ENCODE measurements around the gene VSTM2B. TPM values are rescaled to one million over a fixed set of nuclear protein-coding genes. Genes with fewer than 3 reads are reported as not detected.
"Not testable (repeated sequence)": the region's sequence is repeated elsewhere in the genome, so short reads cannot be mapped to it uniquely, and the experiment has no call there.

The VSTM2B gene
- 8.7 and 14.0 TPM in 2 replicates for total RNA-seq (2014; rRNA removed; shearing (Covaris generic))

DNA sequence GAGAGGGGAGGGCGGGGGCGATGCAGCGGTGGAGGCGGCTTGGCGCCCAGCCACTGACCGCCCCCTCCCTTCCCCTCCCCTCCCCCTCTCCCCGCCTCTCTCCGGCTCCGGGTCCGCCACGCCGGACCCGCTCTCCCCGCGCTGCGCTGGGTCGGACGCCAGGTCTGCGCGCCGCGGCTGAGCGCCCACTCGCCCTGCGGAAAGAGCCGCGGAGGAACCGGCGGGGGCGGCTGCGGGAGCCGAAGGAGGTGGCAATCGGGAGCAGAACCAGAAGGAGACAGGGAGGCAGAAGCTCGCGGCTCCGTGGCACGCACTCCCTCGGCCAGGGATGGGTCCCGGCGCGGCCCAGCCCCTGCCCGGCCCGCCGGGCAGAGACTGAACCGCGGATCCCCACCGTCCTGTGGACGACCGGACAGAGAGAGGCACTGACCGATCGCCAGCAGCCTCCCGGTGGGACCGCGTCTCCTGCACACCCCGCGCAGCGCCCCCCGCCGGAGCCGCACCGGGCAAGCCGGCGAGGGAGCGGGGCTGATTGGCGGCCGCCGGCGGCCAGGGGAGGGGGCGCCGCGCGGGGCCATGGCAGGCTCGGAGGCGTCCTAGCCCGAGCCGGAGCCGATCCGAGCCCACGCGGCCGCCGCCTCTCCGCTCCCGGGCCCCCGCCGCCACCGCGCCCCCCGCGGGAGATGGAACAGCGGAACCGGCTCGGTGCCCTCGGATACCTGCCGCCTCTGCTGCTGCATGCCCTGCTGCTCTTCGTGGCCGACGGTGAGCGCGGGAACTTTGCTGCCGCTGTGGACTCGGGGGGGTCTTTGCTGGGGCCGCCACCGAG lies at the start of gene VSTM2B:
VSTM2B (plus strand) TSS at position 94 of the 829 bp plus-strand sequence; CDS start at position 684, 590 bp downstream.
- DNase-seq (ENCODE audit: low spot score), result no peak

DNA sequence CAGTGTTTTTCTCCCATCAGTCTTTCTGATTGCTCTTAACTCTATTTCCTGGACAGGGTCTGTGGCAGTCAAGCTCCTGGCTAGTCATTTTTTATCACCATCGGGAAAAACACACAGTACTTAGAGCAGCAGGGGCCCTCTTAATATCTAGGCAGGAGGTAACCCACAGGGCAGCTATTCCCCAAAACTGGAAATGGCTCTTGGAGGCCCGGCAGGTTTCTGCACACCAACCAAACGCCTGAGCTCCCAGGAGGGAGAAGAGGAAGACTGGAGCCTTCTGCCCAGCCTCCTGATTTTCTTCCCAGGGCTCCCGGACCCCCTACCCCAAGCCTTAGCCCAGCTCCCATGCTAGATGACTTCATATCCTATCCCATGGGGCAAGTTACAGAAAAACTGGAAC lies 49.3 kb upstream of the VSTM2B start:
- no peak for DNase-seq (ENCODE audit: low spot score)

DNA sequence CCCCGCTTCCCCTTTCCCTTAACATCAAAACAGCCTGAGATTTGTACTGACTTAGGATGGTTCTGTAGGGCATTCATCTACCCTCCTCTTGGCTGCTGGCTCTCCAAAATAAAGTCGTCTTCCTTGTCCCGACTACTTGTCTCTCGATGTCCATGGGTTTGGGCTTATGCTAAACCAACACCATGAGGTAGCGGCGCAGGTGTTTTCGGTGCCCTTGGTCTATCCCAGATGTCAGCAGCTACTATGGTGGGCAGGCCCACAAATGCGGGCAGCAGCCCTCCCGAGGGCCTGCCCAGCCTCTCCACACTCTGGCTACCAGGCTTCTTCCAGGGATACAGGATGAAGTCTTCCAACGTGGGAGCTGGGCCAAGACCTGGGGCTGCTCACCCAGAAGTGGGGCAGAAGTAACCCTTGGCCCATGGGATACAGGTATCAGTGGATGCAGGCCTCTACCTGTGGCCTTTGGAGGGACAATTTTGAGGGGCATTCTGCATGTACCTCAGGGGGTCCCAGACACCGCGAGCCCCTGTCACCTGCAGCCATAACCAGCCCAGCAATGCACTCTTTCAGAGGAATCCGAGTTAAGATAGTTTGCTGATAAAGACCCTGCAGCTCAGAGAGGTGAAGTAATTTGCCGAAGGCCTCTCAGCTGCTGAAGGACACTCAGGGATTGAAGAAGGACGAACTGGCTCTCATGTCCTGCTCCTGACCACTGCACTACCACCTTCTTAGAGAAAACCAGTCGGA lies 47.8 kb upstream of the VSTM2B start:
- no peak for DNase-seq (ENCODE audit: low spot score)

DNA sequence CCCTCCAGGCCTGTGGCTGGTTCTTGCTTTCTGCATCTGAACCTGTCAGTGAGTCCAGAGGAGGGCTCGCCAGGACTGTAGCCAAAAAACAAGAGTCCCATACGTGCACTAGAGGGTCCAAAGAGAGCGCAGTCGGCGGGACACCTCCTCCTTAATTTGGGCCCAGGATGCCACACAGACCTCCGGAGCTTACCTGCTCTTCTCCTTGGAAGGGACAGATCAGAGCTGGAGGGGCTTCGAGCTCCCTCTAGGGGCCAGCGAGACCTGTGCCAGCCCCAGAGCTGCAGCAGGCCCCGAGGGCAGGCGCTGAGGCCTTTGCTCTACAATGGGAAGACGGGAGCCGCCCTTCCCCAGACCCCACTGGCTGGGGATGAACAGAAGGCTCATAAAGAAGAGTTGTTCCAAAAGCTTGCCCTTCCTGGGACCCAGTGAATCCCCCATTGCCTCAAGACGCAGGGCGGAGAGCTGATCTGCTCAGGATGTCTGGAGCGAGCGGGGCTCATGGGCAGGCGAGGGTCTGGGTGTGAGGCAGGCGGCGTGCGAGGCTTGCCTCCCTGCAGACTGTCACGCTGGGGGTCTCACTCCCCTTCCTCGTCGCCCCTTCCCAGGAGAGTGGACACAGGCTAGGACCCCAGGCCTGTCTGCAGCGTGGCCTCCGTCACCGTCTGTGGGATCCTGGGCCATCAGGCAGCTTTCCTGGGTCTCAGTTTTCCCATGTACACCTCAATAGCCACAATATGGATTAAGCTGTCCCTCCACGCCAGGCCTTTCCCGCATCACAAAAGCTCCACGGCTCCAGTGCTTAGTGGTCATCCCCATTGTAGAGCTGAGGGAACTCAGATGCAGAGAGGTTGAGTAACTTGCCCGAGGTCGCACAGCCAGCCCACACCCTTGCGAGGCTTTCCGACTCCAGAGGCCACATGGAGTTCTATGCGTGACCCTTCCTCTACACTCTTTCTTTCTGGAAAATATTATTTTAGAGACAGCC lies 46.9 kb upstream of the VSTM2B start:
- no peak for DNase-seq (ENCODE audit: low spot score)

DNA sequence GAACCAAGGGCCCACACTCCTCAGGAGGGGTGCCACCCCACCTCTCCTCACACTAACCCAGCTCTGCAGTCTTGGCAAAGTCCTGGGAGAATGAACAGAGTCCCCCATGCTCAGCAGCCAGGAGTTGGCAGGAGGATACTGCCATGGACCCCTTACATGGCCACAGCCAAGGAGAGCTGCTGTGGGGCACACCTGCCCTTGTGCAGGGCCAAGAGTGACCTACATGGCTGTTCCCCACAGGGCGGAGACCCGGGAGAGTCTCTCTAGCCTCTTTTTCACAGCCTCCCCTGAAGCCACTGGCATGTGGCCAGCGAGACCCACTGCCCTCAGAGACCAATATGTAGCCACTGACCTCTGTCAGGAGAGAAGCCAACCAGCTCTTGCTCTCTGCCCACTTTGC lies 45.9 kb upstream of the VSTM2B start:
- DNase-seq (ENCODE audit: low spot score), result no peak

DNA sequence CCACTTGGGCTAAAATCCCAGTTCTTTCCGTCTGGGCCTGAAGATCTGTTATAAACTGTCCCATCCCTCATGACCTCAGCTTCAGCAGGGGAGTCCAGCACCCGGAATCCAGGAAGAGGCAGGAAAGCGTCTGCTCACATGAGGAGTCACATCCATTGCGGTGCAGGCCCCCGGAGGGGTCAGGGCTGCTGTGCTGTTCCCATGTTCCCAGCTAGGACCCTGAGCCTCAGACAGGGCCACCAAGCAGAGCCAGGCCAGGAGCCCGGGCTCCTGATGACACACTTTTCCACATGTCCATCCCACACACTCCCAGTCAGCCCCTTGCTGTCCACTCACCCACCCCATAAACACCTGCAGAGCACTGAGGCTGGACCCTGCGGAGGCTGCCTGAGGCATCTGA lies 45.3 kb upstream of the VSTM2B start:
- no peak for DNase-seq (ENCODE audit: low spot score)

DNA sequence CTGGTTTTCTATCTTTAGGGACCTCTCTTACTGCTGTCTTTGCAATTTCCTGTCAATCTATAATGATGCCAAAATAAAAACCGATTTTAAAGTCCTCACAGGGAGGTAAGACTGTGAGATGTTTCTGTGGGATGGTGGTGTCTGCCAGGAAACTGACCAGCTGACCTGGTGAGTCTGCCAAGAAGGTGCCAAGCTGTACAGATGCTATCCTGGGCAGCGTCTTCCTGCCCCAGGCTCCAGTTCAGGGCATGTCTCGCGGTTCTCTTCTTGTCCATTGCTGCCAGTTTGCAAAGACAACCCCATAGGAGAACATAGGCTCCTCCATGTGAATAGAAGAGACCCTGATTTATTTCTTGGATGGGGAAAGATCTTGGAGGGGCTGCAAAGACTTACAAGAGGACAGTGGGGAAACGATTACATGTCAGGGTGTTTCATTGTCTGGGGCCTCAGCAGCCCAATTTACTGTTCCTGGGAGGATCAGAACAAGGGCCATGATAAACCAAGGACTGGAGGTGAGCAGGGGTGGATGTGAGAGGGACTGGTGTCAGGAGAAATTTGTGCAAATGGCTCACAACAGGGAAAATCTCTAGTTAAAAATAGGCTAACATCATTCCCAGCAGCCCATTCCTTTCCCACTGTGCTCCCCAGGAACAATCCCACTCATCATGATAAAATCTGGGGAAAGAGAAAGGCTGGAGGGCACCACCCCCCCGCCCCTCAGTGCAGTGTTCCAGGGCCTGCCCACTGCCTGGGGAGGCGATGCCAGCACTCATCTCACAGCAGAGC lies 42.7 kb upstream of the VSTM2B start:
- no peak for DNase-seq (ENCODE audit: low spot score)

DNA sequence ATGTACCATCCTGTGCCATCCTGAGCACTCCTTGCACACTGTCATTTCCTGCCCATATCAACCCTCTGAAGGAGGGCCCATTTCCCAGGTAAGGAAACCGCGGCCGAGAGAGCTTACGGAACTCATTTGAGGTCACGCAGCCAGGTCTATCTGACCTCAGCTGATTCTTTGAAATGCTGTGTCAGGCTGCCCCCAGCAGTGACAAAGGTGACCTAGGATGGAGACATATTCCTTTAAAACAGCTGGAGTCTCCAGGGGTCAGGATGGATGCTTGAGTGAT lies 42.2 kb upstream of the VSTM2B start:
- DNase-seq (ENCODE audit: low spot score), result no peak

DNA sequence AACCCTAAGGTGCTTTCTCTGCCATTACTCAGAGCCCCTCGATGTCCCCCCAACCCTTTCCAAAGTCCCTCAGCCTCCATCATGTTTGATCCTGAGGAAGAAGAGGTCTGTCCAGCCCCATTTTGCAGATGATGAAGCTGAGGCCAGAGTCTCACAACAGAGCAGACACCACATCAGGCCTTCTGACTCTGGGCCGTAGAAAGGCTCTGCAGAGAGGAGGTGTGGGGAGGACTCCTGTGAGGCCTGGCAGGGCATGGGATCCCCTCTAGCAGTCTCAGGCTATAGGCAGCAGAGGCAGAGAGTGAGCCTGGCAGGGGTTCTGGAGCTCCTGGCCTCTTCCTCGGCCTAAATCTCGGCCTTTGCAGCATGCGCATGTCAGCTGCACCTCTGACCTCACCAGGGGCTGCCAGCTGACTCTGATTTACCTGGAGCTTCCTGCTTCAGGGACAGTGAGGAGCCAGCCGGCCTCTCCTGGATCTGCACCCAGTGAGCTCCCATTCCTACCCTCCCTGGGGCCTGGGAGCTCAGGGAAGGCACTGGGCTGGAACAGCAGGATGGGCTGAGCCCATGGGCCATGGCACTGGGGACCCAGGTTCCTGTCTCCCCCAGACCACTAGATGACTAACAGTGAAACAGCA lies 41.7 kb upstream of the VSTM2B start:
- DNase-seq (ENCODE audit: low spot score), result no peak

DNA sequence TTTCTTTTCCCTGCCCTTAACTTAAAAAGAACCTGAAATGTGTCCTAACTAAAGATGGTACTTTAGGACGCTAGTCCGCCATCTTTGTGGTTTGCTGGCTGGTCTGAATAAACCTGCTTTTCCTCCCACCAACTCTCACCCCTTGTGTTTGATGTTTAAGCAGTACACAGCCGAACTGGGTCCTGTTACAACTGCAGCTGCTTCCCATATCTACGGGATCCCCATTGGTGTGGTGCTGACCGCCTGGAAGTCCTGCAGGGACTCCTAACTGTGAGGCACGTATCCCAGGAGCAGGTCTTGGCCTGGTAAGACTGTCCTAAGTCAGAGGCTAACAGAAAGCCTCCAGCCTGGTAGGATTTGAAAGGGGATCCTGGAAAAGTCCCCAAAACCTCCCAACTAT lies 40.9 kb upstream of the VSTM2B start:
- no peak for DNase-seq (ENCODE audit: low spot score)

DNA sequence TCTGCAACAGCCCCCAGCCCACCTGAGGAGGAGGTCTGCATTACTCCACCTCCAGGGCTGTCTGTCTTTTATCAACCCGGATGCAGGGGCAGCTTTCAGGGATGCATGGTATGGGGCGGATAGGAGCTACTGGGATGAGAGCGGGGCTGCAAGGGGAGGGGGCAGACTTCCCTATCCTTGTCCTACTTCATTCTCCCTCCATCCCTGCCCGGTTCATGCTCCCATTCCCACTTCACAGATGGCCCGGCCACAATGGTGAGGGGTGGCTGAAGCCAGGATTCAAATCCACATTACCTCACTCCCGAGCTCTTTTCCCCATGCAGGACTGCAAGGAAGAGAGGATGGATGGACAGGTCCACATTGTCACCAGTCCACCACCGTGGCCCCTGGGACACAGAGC lies 40.5 kb upstream of the VSTM2B start:
- DNase-seq (ENCODE audit: low spot score), result no peak

DNA sequence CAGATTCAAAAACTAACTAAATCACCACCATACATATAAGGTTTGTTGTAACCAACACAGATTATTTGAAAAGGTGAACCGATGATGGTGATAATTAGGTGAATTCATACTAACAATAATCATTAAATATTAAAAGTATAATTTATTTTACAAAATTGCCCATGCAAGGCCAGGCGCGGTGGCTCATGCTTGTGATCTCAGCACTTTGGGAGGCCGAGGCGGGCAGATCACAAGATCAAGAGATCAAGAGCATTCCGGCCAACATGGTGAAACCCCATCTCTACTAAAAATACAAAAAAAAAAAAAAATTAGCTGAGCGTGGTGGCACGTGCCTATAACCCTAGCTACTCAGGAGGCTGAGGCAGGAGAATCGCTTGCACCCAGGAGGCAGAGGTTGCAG lies 38.8 kb upstream of the VSTM2B start:
- not testable (repeated sequence) for DNase-seq (ENCODE audit: low spot score)

DNA sequence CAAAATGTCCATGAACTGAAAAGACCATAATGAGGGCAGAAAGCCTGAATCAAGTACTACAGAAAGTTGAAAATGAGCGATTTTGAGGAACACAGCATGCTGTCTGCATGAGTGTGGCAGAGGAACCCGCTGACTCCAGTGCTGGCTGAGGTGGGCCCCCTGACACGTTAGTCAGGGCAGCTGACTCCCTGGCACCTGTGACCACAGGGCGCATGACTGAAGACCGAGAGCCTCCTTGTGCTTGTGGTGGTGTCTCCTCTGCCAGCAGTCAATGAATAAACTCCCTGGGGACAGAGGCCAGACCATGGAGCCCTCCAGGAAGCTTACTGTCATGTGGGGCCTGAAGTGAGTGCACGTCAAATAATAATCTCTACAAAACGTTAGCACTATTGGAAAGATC lies 38.4 kb upstream of the VSTM2B start:
- no peak for DNase-seq (ENCODE audit: low spot score)

DNA sequence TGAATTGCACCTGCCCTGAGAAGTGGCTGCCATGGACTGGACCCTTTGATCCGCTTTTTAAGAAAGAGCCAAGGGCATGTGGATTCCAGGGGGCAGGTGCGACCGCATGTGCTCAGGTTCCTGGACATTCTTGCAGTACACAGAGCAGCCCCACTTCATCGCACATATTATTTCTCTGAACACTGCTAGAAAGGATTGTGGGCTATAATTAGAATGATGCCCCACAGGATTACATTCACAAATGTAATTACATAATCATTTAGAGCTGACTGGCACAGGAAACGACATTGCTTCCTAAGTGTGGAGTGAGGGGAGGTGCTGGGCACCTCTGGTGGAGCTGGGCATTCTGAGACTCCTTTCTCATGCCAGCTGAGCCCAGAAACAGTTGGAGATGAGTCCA lies 37.5 kb upstream of the VSTM2B start:
- no peak for DNase-seq (ENCODE audit: low spot score)

DNA sequence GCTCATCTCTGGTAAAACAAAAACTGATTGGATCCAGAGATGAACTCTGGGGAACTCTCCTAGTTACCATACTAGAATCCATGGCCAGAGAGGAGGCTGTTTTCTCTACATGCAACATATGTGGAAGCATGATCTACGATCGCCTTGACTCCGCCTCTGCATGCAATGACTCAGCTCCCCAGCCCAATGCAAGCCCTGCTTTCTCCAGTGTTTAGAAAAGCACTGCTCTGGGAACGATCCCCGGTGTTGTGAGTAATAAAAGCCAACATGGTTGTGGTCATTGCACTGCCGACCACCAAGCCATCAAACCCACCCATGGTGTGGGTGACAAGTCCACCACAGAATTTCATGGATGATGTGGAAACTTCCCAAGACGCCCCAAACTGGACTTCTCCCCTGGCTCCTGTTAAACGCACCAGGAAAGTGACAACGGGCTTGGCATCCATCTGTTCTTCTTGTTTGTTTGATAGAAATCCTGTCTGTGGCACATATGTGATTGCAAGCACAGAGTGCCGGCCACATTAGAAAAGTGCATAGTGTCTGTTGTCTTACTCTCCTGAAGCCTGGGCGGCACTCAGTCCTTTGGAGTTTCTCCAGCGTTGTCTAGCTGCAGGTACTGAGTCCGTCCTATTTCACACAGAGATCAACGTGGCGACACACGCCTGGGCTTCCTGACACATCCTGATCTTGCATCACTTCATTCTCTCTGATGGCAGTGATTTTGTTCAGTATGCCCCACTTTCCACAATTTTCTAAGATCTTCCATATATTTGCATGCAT lies 36.4 kb upstream of the VSTM2B start:
- no peak for DNase-seq (ENCODE audit: low spot score)

DNA sequence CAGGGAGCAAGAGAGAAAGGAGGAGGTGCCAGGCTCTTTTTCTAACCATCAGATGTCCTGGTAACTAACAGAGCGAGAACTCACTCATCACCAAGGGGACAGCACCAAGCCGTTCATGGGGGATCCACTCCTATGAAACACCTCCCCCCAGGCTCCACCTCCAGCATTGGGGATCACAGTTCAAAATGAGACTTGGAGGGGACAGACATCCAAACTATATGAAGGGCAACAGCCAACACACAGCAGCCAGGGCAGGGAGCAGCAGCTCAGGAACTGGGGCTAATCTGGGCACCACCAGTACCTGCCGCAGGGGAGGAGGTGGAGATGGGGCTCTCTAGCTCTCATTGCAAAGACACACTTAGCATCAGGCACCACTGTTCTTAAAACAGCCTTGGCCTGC lies 34.3 kb upstream of the VSTM2B start:
- DNase-seq (ENCODE audit: low spot score), result no peak

DNA sequence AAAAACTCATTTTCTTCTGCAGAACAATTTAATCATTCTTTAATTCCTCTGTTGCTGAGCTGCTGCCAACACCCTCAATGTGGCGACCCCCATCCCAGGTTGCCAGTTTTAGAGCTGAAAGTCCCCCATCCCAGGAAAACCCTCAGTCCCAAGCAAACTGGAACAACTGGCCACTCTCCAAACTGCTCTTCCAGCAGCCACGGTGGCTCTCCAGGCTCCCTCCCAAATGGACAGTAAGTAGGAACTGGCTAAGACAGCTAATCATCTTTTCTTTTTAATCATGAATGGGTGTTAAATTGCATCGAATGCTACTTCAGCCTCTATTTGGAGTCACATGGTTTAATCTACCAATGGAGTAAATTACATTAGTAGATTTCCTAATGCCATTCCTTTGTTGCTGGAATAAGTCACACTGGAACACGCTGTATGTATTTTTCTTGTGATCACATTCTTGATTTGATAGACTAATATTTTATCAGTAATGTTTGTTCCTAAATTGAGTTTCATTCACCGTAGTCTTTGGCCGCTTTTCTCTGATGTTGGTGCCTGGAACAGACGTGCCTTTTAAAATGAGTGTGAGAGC lies 33.7 kb upstream of the VSTM2B start:
- no peak for DNase-seq (ENCODE audit: low spot score)

DNA sequence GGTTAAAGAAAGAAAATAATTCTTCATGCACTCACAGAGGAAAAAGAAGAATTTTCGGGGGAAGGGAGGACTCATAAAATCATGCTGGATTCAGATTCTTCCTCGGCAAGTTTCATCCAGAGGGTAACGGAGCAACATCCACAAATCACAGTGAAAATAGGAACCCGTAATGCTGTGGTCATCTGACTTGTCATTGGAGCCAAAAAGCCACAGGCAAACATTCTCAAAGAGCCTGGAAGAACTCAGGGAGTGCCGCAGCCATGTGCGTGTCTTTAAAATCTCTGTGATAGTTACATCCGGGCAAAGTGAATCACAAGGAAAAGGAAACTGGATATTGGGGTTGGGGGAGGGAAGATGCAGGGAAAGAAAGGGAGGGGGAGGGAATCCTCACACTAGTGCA lies 33.0 kb upstream of the VSTM2B start:
- no peak for DNase-seq (ENCODE audit: low spot score)

DNA sequence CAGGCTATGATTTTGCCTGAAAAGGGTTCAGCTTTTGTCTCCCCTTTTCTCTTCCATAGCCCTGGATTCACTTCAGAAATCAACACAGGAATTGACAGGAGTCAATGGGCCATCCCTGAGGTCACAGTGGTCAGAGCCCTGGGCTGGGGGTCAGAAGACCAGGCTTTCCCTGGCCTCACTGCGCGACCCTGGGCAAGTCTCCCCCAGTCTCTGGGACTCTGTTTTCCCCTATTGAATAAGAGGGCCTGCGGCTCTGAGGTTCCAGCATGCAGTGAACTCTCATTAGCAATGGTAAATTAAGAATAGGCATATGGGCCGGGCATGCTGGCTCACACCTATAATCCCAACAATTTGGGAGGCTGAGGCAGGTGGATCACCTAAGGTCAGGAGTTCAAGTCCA lies 30.7 kb upstream of the VSTM2B start:
- DNase-seq (ENCODE audit: low spot score), result no peak
